BE2C (cell line): Measurements from ENCODE around the gene EIF2B1.

ENCODE experiments used
- DNase-seq: peaks from one replicate; pipeline ENCODE4 v3.0.0-alpha.2; 2020
- H3K27me3 ChIP-seq: fragments of 250-450 bp; sonication (Bioruptor Pico); 2 replicates; pipeline ENCODE4 v1.5.1; 2020; ENCODE audit warnings: mild to moderate bottlenecking
- H3K36me3 ChIP-seq: fragments of 250-450 bp; sonication (Bioruptor Pico); 2 replicates; pipeline ENCODE4 v1.5.1; 2020; ENCODE audit warnings: mild to moderate bottlenecking
- H3K4me1 ChIP-seq: fragments of 250-450 bp; sonication (Bioruptor Pico); 2 replicates; pipeline ENCODE4 v1.5.1; 2020
- H3K4me3 ChIP-seq: 2 replicates; pipeline ENCODE4 v1.5.1; 2011; ENCODE audit warnings: low read depth, low read length
- H3K9me3 ChIP-seq: fragments of 250-450 bp; sonication (Bioruptor Pico); 2 replicates; pipeline ENCODE4 v1.5.1; 2020
- TF ChIP-seq, protein P1 (sequence below): IDR thresholded peaks from 2 replicates; pipeline ENCODE4 v1.5.1; 2012; ENCODE audit warnings: mild to moderate bottlenecking, low read depth, low read length

The EIF2B1 gene

DNA sequence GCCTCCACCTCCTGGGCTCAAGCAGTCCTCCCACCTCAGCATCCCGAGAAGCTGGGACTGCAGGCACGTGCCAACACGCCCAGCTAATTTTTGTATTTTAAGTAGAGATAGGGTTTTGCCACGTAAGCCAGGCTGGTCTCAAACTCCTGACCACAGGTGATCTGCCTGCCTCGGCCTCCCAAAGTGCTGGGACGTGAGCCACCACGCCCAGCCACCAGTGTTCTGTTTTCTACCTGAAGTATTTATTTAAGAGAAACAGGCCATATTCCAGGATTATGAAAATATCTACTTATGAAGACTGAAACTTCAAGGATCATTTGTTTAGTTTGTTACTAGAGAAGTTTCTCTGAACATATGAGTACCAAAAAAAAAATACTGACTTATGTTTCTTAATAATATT, 10.4 kb upstream of the EIF2B1 start:
- TF ChIP-seq, protein P1, sequence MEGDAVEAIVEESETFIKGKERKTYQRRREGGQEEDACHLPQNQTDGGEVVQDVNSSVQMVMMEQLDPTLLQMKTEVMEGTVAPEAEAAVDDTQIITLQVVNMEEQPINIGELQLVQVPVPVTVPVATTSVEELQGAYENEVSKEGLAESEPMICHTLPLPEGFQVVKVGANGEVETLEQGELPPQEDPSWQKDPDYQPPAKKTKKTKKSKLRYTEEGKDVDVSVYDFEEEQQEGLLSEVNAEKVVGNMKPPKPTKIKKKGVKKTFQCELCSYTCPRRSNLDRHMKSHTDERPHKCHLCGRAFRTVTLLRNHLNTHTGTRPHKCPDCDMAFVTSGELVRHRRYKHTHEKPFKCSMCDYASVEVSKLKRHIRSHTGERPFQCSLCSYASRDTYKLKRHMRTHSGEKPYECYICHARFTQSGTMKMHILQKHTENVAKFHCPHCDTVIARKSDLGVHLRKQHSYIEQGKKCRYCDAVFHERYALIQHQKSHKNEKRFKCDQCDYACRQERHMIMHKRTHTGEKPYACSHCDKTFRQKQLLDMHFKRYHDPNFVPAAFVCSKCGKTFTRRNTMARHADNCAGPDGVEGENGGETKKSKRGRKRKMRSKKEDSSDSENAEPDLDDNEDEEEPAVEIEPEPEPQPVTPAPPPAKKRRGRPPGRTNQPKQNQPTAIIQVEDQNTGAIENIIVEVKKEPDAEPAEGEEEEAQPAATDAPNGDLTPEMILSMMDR: no peak
- DNase-seq: no peak
- Histone ChIP-seq H3K9me3 (no peaks in the 10 kb centered on the region), H3K36me3 (peaks cover 41% of the 10 kb centered on the region), H3K27me3 (no peaks in the 10 kb centered on the region), H3K4me1 (no peaks in the 10 kb centered on the region), H3K4me3 (no peak overlapping the region)

DNA sequence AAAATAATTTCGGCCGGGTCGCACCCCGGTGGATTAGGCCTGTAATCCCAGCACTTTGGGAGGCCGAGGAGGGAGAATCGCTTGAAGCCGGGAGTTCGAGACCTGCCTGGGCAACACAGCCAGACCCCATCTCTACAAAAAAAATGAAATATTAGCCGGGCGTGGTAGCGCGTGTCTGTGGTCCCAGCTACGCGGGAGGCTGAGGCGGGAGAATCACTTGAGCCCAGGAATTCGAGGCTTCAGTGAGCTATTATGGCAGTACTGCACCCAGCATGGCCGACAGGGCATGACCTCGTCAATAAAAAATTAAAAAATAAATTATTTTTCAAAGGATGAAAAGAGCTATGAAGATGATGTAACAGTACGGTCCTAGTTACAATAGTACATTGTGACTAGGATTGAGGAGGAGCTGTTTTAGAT, 666 bp upstream of the EIF2B1 start:
- no peak for DNase-seq
- TF ChIP-seq, protein P1: no peak
- no peaks in the 10 kb centered on the region for H3K9me3 ChIP-seq
- no peaks in the 10 kb centered on the region for H3K4me1 ChIP-seq
- peak overlapping the region; percentile 100 for H3K4me3 ChIP-seq
- H3K36me3 ChIP-seq: peaks cover 27% of the 10 kb centered on the region
- no peaks in the 10 kb centered on the region for H3K27me3 ChIP-seq

DNA sequence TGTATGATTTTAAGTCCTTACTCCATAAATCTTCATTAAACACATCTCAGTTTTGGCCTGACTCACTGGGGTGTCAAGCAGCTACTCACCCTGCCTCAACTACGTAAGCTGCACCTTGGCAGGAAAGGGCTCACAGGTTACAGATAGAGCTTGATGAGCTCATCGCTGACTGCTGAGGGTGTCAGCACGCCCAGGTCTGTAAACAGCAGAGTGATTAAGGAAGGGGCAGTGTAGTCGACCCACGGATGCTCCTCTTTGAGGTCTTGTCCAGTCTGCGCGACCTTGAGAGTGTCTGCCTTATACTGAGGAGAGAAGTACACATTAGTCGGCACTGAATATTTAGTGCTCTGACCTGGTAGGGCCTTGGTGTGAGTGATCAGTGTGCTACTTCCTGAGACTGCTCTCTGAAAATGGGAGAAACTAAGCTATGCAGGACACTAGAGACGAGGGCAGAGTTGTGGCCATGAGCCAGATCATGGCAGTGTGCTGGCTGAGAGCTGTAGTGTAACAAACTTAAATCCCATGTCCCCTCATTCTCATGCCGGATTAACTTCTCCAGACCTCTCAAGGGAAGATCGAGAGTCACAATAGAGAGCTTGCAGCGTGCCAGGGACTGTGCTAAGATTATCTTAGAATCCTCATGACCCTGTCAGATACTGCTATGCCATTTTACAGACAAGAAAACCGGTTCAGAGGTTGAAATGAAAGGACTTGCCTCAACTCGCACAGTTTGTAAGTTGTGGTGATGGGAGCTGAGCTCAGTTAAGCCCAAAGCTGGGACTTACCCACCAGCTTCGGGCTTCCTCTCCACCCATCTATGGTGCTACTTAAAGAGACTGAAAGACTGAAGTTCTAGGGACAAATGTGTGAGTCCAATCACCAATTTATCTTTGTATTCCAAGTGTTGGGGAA, 11.6 kb downstream of the EIF2B1 start:
- no peaks in the 10 kb centered on the region for H3K27me3 ChIP-seq
- H3K9me3 ChIP-seq: no peaks in the 10 kb centered on the region
- peaks cover 88% of the 10 kb centered on the region for H3K36me3 ChIP-seq
- no peaks in the 10 kb centered on the region for H3K4me1 ChIP-seq
- TF ChIP-seq, protein P1: no peak
- no peak for DNase-seq
- H3K4me3 ChIP-seq: no peak overlapping the region

DNA sequence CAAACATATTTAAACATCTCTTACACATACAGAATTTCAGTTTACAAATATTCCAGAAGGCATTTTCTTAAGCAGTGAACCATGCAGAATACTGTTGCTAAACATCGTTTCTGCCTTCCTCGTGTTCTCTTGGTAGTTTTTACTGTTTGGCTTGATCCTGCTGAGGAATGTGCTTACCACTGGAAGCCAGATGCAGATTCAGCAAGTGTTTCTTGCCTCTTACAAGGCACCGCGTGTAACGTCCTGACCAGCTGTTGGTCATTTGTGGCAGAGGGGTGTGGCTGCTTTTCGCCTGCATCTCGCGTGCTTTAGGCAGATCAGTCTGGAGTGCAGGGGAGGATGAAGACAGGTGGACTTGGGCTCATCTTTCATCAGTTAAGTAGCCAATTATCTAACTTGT, 12.4 kb downstream of the EIF2B1 start:
- TF ChIP-seq, protein P1: no peak
- Histone ChIP-seq H3K4me3 (no peak overlapping the region), H3K9me3 (no peaks in the 10 kb centered on the region), H3K4me1 (no peaks in the 10 kb centered on the region), H3K36me3 (peaks cover 88% of the 10 kb centered on the region), H3K27me3 (no peaks in the 10 kb centered on the region)
- DNase-seq: no peak

DNA sequence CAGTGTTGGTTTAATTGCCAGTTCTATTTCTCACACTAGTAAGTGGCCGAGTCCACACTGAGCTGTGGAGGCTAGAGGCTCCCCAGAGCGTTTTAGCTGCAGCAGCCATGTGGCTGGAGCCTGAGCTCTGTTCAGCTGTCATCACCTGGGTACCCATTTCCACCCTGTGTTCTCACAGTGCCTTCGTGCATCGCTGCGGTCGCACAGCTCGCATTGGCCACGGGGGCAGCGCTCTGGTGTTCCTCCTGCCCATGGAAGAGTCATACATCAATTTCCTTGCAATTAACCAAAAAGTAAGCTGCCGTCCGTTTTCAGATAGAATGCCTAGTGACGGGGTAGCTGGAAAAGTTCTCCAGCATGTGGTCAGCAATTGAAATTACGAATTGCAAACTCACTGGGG, 15.9 kb downstream of the EIF2B1 start:
- H3K4me3 ChIP-seq: no peak overlapping the region
- no peak for DNase-seq
- H3K27me3 ChIP-seq: no peaks in the 10 kb centered on the region
- no peaks in the 10 kb centered on the region for H3K4me1 ChIP-seq
- TF ChIP-seq, protein P1: no peak
- H3K36me3 ChIP-seq: peaks cover 91% of the 10 kb centered on the region
- no peaks in the 10 kb centered on the region for H3K9me3 ChIP-seq

DNA sequence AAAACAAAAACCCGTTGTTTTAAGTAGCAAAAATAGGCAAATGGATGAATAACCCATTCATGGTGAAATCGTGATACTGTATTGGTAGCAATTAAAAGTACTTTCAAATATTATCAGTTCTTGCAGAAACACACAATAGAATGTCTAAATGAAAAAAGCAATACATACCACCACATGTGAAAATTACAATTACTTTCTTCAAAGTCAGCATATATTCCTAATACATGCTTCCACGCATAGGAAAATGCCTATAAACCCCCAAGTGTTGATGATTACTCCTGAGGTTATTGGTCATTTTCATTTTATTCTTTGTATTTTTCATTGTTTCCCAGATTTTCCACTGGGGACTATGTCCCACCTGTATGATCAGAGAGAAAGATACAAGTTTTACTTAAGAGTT, 16.3 kb downstream of the EIF2B1 start:
- Histone ChIP-seq H3K4me1 (no peaks in the 10 kb centered on the region), H3K9me3 (no peaks in the 10 kb centered on the region), H3K27me3 (no peaks in the 10 kb centered on the region), H3K36me3 (peaks cover 91% of the 10 kb centered on the region), H3K4me3 (no peak overlapping the region)
- DNase-seq: no peak
- TF ChIP-seq, protein P1: no peak
